NT2/D1 (cell line): ENCODE data around the gene MICAL2.

Source experiments
- SUZ12 ChIP-seq: IDR thresholded peaks from 2 replicates; pipeline ENCODE4 v1.6.1; 2011; ENCODE audit not compliant: insufficient read length, insufficient read depth; ENCODE audit errors: extremely low read depth
- YY1 ChIP-seq: IDR thresholded peaks from 2 replicates; pipeline ENCODE4 v1.6.1; 2011; ENCODE audit not compliant: insufficient read length, insufficient read depth
- ZNF274 ChIP-seq: IDR thresholded peaks from 2 replicates; pipeline ENCODE4 v1.6.1; 2011; ENCODE audit warnings: mild to moderate bottlenecking, low read depth, low read length

GRCh38 chr11:12163181-12163941 is 53.0 kb downstream of the MICAL2 start:
- TF ChIP-seq SUZ12 (no peak), YY1 (no peak), ZNF274 (no peak)
